Measurements from ENCODE around the gene SSTR4. TPM values are rescaled to one million over a fixed set of nuclear protein-coding genes. Genes with fewer than 3 reads are reported as not detected.
"Not testable (repeated sequence)": the region's sequence is repeated elsewhere in the genome, so short reads cannot be mapped to it uniquely, and the experiment has no call there.

The SSTR4 gene
- total RNA-seq, 4 donors from 2014 or later: not detected

GRCh38 chr20:23022849-23023248, 12.3 kb upstream of the SSTR4 start:
- no peak for TF ChIP-seq POLR2A (IDR thresholded peaks at IDR 0.05)
- no peak for TF ChIP-seq CTCF (IDR thresholded peaks at IDR 0.05)
- Histone ChIP-seq H3K4me3 (no peak overlapping the region), H3K9me3 (no peaks in the 10 kb centered on the region), H3K4me1 (no peaks in the 10 kb centered on the region), H3K27me3 (no peaks in the 10 kb centered on the region), H3K27ac (no peak overlapping the region), H3K36me3 (no peaks in the 10 kb centered on the region)
- no peak for DNase-seq

- no peaks in the 10 kb centered on the region for H3K9me3 ChIP-seq
- H3K27me3 ChIP-seq: no peaks in the 10 kb centered on the region
- H3K36me3 ChIP-seq: no peaks in the 10 kb centered on the region
- no peak for DNase-seq
- no peak overlapping the region for H3K4me3 ChIP-seq
- no peaks in the 10 kb centered on the region for H3K4me1 ChIP-seq
- TF ChIP-seq POLR2A (IDR thresholded peaks at IDR 0.05): no peak
- no peak for TF ChIP-seq CTCF (IDR thresholded peaks at IDR 0.05)
- H3K27ac ChIP-seq: no peak overlapping the region
Observed at GRCh38 chr20:23023621-23024177, 11.4 kb upstream of the SSTR4 start.

GRCh38 chr20:23024701-23025100, 10.4 kb upstream of the SSTR4 start:
- Histone ChIP-seq H3K27ac (no peak overlapping the region), H3K36me3 (no peaks in the 10 kb centered on the region), H3K27me3 (no peaks in the 10 kb centered on the region), H3K4me3 (no peak overlapping the region), H3K9me3 (no peaks in the 10 kb centered on the region), H3K4me1 (no peaks in the 10 kb centered on the region)
- TF ChIP-seq CTCF (IDR thresholded peaks at IDR 0.05) (no peak), POLR2A (IDR thresholded peaks at IDR 0.05) (no peak)
- DNase-seq: no peak

- not testable (repeated sequence) for H3K4me3 ChIP-seq, DNase-seq
Observed at GRCh38 chr20:23025503-23025902, 9.6 kb upstream of the SSTR4 start.

GRCh38 chr20:23027721-23028120, 7.4 kb upstream of the SSTR4 start:
- H3K9me3 ChIP-seq: no peaks in the 10 kb centered on the region
- H3K27me3 ChIP-seq: no peaks in the 10 kb centered on the region
- H3K36me3 ChIP-seq: no peaks in the 10 kb centered on the region
- no peaks in the 10 kb centered on the region for H3K4me1 ChIP-seq
- TF ChIP-seq CTCF (IDR thresholded peaks at IDR 0.05) (no peak), POLR2A (IDR thresholded peaks at IDR 0.05) (no peak)
- DNase-seq: no peak
- no peak overlapping the region for H3K27ac ChIP-seq
- no peak overlapping the region for H3K4me3 ChIP-seq

More at GRCh38 chr20:23025503-23025902, 9.6 kb upstream of the SSTR4 start:
- H3K36me3 ChIP-seq, H3K27me3 ChIP-seq, H3K27ac ChIP-seq, H3K4me1 ChIP-seq, H3K9me3 ChIP-seq: not testable (repeated sequence)

- no peaks in the 10 kb centered on the region for H3K36me3 ChIP-seq
- DNase-seq: no peak
- no peaks in the 10 kb centered on the region for H3K27me3 ChIP-seq
- H3K4me1 ChIP-seq: no peaks in the 10 kb centered on the region
- no peak overlapping the region for H3K4me3 ChIP-seq
- TF ChIP-seq POLR2A (IDR thresholded peaks at IDR 0.05) (no peak), CTCF (IDR thresholded peaks at IDR 0.05) (no peak)
- H3K9me3 ChIP-seq: no peaks in the 10 kb centered on the region
- H3K27ac ChIP-seq: no peak overlapping the region
Observed at GRCh38 chr20:23028392-23028791, 6.7 kb upstream of the SSTR4 start.

All from Peyer's patch (tissue), 4 donors.